Glomerular visceral epithelial cell (primary cell): Measurements from ENCODE around the gene IFNGR1.
"Not testable (repeated sequence)": the region's sequence is repeated elsewhere in the genome, so short reads cannot be mapped to it uniquely, and the experiment has no call there.

Experiments used
- DNase-seq: peaks from one replicate; pipeline ENCODE4 v3.0.0-alpha.2; 2016; ENCODE audit errors: extremely low spot score

IFNGR1 gene

GRCh38 chr6:137236581-137237355, 17.6 kb upstream of the IFNGR1 start:
- no peak for DNase-seq

- DNase-seq: no peak
Measured at GRCh38 chr6:137235686-137236085, 16.5 kb upstream of the IFNGR1 start.

GRCh38 chr6:137233911-137234863, 15.0 kb upstream of the IFNGR1 start:
- peak; percentile 76 for DNase-seq

GRCh38 chr6:137231895-137232294, 12.7 kb upstream of the IFNGR1 start:
- no peak for DNase-seq

GRCh38 chr6:137230956-137231555, 11.9 kb upstream of the IFNGR1 start:
- no peak for DNase-seq

GRCh38 chr6:137230547-137230946, 11.4 kb upstream of the IFNGR1 start:
- DNase-seq: no peak

GRCh38 chr6:137229075-137229759, 10.0 kb upstream of the IFNGR1 start:
- no peak for DNase-seq

GRCh38 chr6:137227871-137228302, 8.7 kb upstream of the IFNGR1 start:
- no peak for DNase-seq

GRCh38 chr6:137226697-137227096, 7.5 kb upstream of the IFNGR1 start:
- no peak for DNase-seq

GRCh38 chr6:137224799-137225198, 5.6 kb upstream of the IFNGR1 start:
- DNase-seq: no peak

GRCh38 chr6:137223370-137224131, 4.4 kb upstream of the IFNGR1 start:
- DNase-seq: no peak

- no peak for DNase-seq
Measured at GRCh38 chr6:137222381-137222780, 3.2 kb upstream of the IFNGR1 start.

- DNase-seq: no peak
Measured at GRCh38 chr6:137219664-137220252, 573 bp upstream of the IFNGR1 start.

GRCh38 chr6:137218473-137218916, 690 bp downstream of the IFNGR1 start:
- DNase-seq: peak; percentile 40

GRCh38 chr6:137217801-137218472, 1.2 kb downstream of the IFNGR1 start:
- DNase-seq: peak; percentile 33

GRCh38 chr6:137216875-137217553, 2.2 kb downstream of the IFNGR1 start:
- DNase-seq: no peak

- DNase-seq: no peak
Measured at GRCh38 chr6:137216106-137216505, 3.1 kb downstream of the IFNGR1 start.

GRCh38 chr6:137215630-137216029, 3.6 kb downstream of the IFNGR1 start:
- DNase-seq: not testable (repeated sequence)

GRCh38 chr6:137214931-137215330, 4.3 kb downstream of the IFNGR1 start:
- no peak for DNase-seq
